Measurements from ENCODE around the gene GSTT2. TPM values are rescaled to one million over a fixed set of nuclear protein-coding genes. Genes with fewer than 3 reads are reported as not detected.

The GSTT2 gene
- polyA plus RNA-seq, 1 experiment: 1.1 TPM

DNA sequence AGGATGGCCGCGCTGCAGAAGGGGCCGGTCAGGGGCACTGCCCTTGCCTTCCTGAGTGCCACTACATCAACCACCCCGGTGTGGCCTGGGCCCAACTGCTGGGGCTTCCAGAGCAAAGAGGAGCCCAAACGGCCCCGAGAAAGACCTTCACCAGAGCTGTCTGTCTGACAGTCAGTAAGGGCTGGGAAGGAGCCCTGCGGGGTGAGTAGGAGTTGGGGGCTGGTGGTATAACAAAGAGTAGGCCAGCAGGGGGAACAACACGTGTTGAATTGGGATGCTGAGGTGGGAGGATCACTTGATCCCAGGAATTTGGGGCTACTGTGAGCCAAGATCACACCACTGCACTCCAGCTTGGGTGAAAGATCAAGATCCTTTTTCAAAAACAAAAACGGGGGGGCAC, 21.4 kb downstream of the GSTT2 start:
- Histone ChIP-seq H3K9me3 (ENCODE audit: control insufficient read depth, insufficient read depth, low read length) (no peaks in the 10 kb centered on the region; the same call in 1 of the 2 replicates), H3K27ac (ENCODE audit: low read depth, low read length) (no peak overlapping the region), H3K4me3 (ENCODE audit: low read depth, low read length) (no peak overlapping the region), H3K27me3 (ENCODE audit: control insufficient read depth, insufficient read depth, low read length) (peaks cover 7% of the 10 kb centered on the region)
- POLR2A ChIA-PET: no interaction called here
- no peak for DNase-seq (ENCODE audit: low read depth, low spot score)
- CTCF ChIA-PET: no interaction called here
- no peak for TF ChIP-seq CTCF (IDR thresholded peaks at IDR 0.05; ENCODE audit: low read depth, low read length)

DNA sequence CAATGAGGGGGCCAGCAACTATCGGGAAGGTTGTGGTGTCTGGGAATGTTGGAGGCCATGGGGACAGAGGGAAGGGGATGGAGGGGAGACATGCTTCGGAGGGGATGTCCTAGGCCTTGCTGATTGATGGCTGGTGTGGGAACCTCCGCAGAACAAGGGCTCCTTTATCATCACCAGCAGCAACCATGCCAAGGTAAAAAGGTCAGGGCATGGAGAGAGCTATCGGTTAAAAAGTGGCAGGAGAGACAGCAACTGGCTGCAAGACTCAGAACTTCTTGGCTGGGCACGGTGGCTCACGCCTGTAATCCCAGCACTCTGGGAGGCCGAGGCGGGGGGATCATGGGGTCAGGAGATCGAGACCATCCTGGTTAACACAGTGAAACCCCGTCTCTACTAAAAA, 22.3 kb downstream of the GSTT2 start:
- Histone ChIP-seq H3K27ac (ENCODE audit: low read depth, low read length) (no peak overlapping the region), H3K4me3 (ENCODE audit: low read depth, low read length) (no peak overlapping the region), H3K9me3 (ENCODE audit: control insufficient read depth, insufficient read depth, low read length) (no peaks in the 10 kb centered on the region; the same call in 1 of the 2 replicates), H3K27me3 (ENCODE audit: control insufficient read depth, insufficient read depth, low read length) (peaks cover 12% of the 10 kb centered on the region)
- CTCF ChIA-PET: no interaction called here
- POLR2A ChIA-PET: no interaction called here
- no peak for DNase-seq (ENCODE audit: low read depth, low spot score)
- no peak for TF ChIP-seq CTCF (IDR thresholded peaks at IDR 0.05; ENCODE audit: low read depth, low read length)

- CTCF ChIA-PET: no interaction called here
- TF ChIP-seq CTCF (IDR thresholded peaks at IDR 0.05; ENCODE audit: low read depth, low read length): no peak
- peaks cover 12% of the 10 kb centered on the region for H3K27me3 ChIP-seq (ENCODE audit: control insufficient read depth, insufficient read depth, low read length)
These were observed 22.9 kb downstream of the GSTT2 start for GRCh38 chr22:24002851-24003250.

DNA sequence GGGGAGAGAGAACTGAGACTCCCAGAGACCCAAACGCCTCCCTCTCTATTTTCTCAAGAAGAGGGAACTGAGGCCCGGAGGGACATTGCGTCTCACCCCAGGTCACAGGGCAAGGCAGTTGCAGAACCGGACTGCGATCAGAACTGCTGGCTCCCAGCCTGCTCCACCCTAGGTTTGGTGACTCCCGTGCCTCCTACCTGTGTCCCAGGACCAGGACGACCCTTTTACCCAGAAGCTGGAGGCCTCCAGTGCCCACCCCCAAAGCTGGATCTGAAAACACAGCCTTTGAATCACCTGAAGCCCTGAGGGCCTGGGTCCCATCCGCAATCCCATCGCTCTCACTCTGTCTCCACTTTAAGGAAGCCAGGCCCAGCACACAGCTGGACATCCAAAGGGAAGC, 24.0 kb downstream of the GSTT2 start:
- no peak for DNase-seq (ENCODE audit: low read depth, low spot score)
- Histone ChIP-seq H3K4me3 (ENCODE audit: low read depth, low read length) (no peak overlapping the region), H3K27me3 (ENCODE audit: control insufficient read depth, insufficient read depth, low read length) (peaks cover 14% of the 10 kb centered on the region), H3K27ac (ENCODE audit: low read depth, low read length) (peak overlapping the region; percentile 1), H3K9me3 (ENCODE audit: control insufficient read depth, insufficient read depth, low read length) (no peaks in the 10 kb centered on the region; the same call in 1 of the 2 replicates)
- TF ChIP-seq CTCF (IDR thresholded peaks at IDR 0.05; ENCODE audit: low read depth, low read length): no peak
- ChIA-PET POLR2A (no interaction called here), CTCF (no interaction called here)

More at GRCh38 chr22:24002851-24003250, 22.9 kb downstream of the GSTT2 start:
- no peaks in the 10 kb centered on the region; the same call in 1 of the 2 replicates for H3K9me3 ChIP-seq (ENCODE audit: control insufficient read depth, insufficient read depth, low read length)
- no peak for DNase-seq (ENCODE audit: low read depth, low spot score)
- no peak overlapping the region for H3K27ac ChIP-seq (ENCODE audit: low read depth, low read length)
- H3K4me3 ChIP-seq (ENCODE audit: low read depth, low read length): no peak overlapping the region
- POLR2A ChIA-PET: no interaction called here

GRCh38 chr22:24005201-24005600, 25.3 kb downstream of the GSTT2 start, which contains the start of gene GSTT4:
GSTT4 (minus strand) TSS chr22:24005453; CDS start chr22:24005356, 97 bp downstream.
- DNase-seq (ENCODE audit: low read depth, low spot score): no peak
- Histone ChIP-seq H3K27ac (ENCODE audit: low read depth, low read length) (no peak within 1 kb of the TSS), H3K27me3 (ENCODE audit: control insufficient read depth, insufficient read depth, low read length) (peaks cover 11% of the 10 kb centered on the region), H3K4me3 (ENCODE audit: low read depth, low read length) (no peak within 1 kb of the TSS), H3K9me3 (ENCODE audit: control insufficient read depth, insufficient read depth, low read length) (no peaks in the 10 kb centered on the region; the same call in 1 of the 2 replicates)
- TF ChIP-seq CTCF (IDR thresholded peaks at IDR 0.05; ENCODE audit: low read depth, low read length): no peak
- CTCF ChIA-PET: interaction anchor here (0.8 kb wide), 1 partner anchor 150 kb away, joined by 3 read pairs; no protein-coding TSS in a partner anchor
- POLR2A ChIA-PET: no interaction called here

Measured in AG04450 (cell line).